HEK293 (cell line): ENCODE data around the gene LGR5.

Source experiments
- CTCF ChIA-PET: fragments of 350-600 bp; formaldehyde crosslinking; extraction: SDS; loops from one replicate; lab custom pipeline; 2021; ENCODE audit warnings: antibody characterized with exemption; lab: Yijun Ruan, JAX
- POLR2A ChIA-PET: fragments of 300-600 bp; formaldehyde crosslinking; extraction: SDS; loops from one replicate; lab custom pipeline; 2020; ENCODE audit warnings: antibody characterized with exemption, inconsistent platforms; lab: Yijun Ruan, JAX
- H3K27ac ChIP-seq: fragments of 200-500 bp; sonication (Bioruptor generic); 2 replicates; pipeline ENCODE4 v1.5.1; 2014; ENCODE audit warnings: low read depth, low read length, control low read depth, inconsistent platforms; ENCODE audit errors: extremely low read depth
- H3K36me3 ChIP-seq, 2 experiments: fragments of 200-500 bp in 1 of 2; sonication (Bioruptor generic) in 1 of 2; 1 replicate in 1 of 2; 2 replicates in 1 of 2; pipeline ENCODE4 v1.5.1; 2014 to 2017; ENCODE audit warnings: inconsistent platforms in 2 of 2, low read length in 2 of 2; ENCODE audit not compliant: control insufficient read depth in 2 of 2, insufficient read depth in 1 of 2
- H3K4me1 ChIP-seq: fragments of 200-500 bp; sonication (Bioruptor generic); 2 replicates; pipeline ENCODE4 v1.5.1; 2014; ENCODE audit warnings: mild to moderate bottlenecking, low read length, inconsistent platforms; ENCODE audit not compliant: control insufficient read depth, insufficient read depth
- H3K4me3 ChIP-seq: 2 replicates; pipeline ENCODE4 v1.5.1; 2011; ENCODE audit warnings: low read depth, mild to moderate bottlenecking, control low read depth, low read length, moderate library complexity
- H3K9me3 ChIP-seq: fragments of 200-500 bp; sonication (Bioruptor generic); 2 replicates; pipeline ENCODE4 v1.5.1; 2014; ENCODE audit warnings: low read depth, low read length, inconsistent platforms; ENCODE audit not compliant: control insufficient read depth, insufficient read depth
- EGR2 ChIP-seq: fragments of 450-650 bp; formaldehyde crosslinking; IDR thresholded peaks from 2 replicates; pipeline ENCODE4 v1.5.1; 2016; ENCODE audit warnings: low read depth, missing biosample characterization, missing genetic modification characterization
- FEZF1 ChIP-seq: fragments of 450-650 bp; formaldehyde crosslinking; IDR thresholded peaks from 2 replicates; pipeline ENCODE4 v1.5.1; 2016; ENCODE audit warnings: missing biosample characterization, missing genetic modification characterization
- GLI2 ChIP-seq: fragments of 450-650 bp; formaldehyde crosslinking; IDR thresholded peaks from 2 replicates; pipeline ENCODE4; 2017; ENCODE audit warnings: missing biosample characterization, missing genetic modification characterization, low read depth, borderline replicate concordance
- IKZF3 ChIP-seq: fragments of 450-650 bp; IDR thresholded peaks from 2 replicates; pipeline ENCODE4 v1.5.0; 2018; ENCODE audit warnings: missing biosample characterization, mild to moderate bottlenecking, missing genetic modification characterization, moderate library complexity
- KLF1 ChIP-seq: fragments of 450-650 bp; formaldehyde crosslinking; IDR thresholded peaks from 2 replicates; pipeline ENCODE4 v1.5.1; 2016; ENCODE audit warnings: missing biosample characterization, missing genetic modification characterization
- PRDM1 ChIP-seq: fragments of 450-650 bp; formaldehyde crosslinking; IDR thresholded peaks from 2 replicates; pipeline ENCODE4; 2016; ENCODE audit warnings: missing biosample characterization, missing genetic modification characterization
- SCRT1 ChIP-seq: fragments of 450-650 bp; formaldehyde crosslinking; IDR thresholded peaks from 2 replicates; pipeline ENCODE4 v1.5.1; 2016; ENCODE audit warnings: missing biosample characterization, missing genetic modification characterization, borderline replicate concordance
- ZBTB48 ChIP-seq: fragments of 450-650 bp; formaldehyde crosslinking; IDR thresholded peaks from 2 replicates; pipeline ENCODE4 v1.5.1; 2016; ENCODE audit warnings: missing biosample characterization, missing genetic modification characterization
- ZNF114 ChIP-seq: fragments of 450-650 bp; formaldehyde crosslinking; IDR thresholded peaks from 2 replicates; pipeline ENCODE4 v1.5.0; 2017; ENCODE audit warnings: missing biosample characterization, missing genetic modification characterization
- ZNF266 ChIP-seq: fragments of 450-650 bp; formaldehyde crosslinking; IDR thresholded peaks from 2 replicates; pipeline ENCODE4 v1.5.1; 2016; ENCODE audit warnings: missing biosample characterization, missing genetic modification characterization, low read depth
- ZNF292 ChIP-seq: fragments of 450-650 bp; formaldehyde crosslinking; IDR thresholded peaks from 2 replicates; pipeline ENCODE4 v1.5.1; 2016; ENCODE audit warnings: low read depth, missing biosample characterization, missing genetic modification characterization, borderline replicate concordance
- ZNF324 ChIP-seq: fragments of 450-650 bp; formaldehyde crosslinking; IDR thresholded peaks from 2 replicates; pipeline ENCODE4 v1.5.1; 2016; ENCODE audit warnings: missing biosample characterization, missing genetic modification characterization
- ZNF549 ChIP-seq: fragments of 450-650 bp; IDR thresholded peaks from 2 replicates; pipeline ENCODE4 v1.5.1; 2018; ENCODE audit warnings: missing biosample characterization, missing genetic modification characterization, mild to moderate bottlenecking, inconsistent platforms, moderate library complexity
- ZNF558 ChIP-seq: fragments of 450-650 bp; formaldehyde crosslinking; IDR thresholded peaks from 2 replicates; pipeline ENCODE4 v1.5.1; 2016; ENCODE audit warnings: missing biosample characterization, missing genetic modification characterization
- ZNF623 ChIP-seq: fragments of 450-650 bp; formaldehyde crosslinking; IDR thresholded peaks from 2 replicates; pipeline ENCODE4 v1.5.1; 2016; ENCODE audit warnings: missing biosample characterization, missing genetic modification characterization
- ZNF629 ChIP-seq: fragments of 450-650 bp; formaldehyde crosslinking; IDR thresholded peaks from 2 replicates; pipeline ENCODE4 v1.5.1; 2017; ENCODE audit warnings: missing biosample characterization, missing genetic modification characterization
- ZNF677 ChIP-seq: fragments of 450-650 bp; IDR thresholded peaks from 2 replicates; pipeline ENCODE4 v1.5.0; 2018; ENCODE audit warnings: missing biosample characterization, mild to moderate bottlenecking, missing genetic modification characterization, moderate library complexity
- ZNF776 ChIP-seq: fragments of 450-650 bp; formaldehyde crosslinking; IDR thresholded peaks from 2 replicates; pipeline ENCODE4 v1.5.0; 2017; ENCODE audit warnings: missing biosample characterization, missing genetic modification characterization, borderline replicate concordance
- TF ChIP-seq, protein P1 (sequence below): fragments of 450-650 bp; formaldehyde crosslinking; conservative IDR thresholded peaks from 2 replicates; pipeline ENCODE4 v1.5.1; 2016; ENCODE audit warnings: low read depth, missing biosample characterization, missing genetic modification characterization
- TF ChIP-seq, protein P2 (sequence below): fragments of 450-650 bp; formaldehyde crosslinking; IDR thresholded peaks from 2 replicates; pipeline ENCODE4 v1.5.1; 2016; ENCODE audit warnings: missing biosample characterization, missing genetic modification characterization
- TF ChIP-seq, protein P3 (sequence below): fragments of 450-650 bp; formaldehyde crosslinking; IDR thresholded peaks from 2 replicates; pipeline ENCODE4 v1.5.1; 2016; ENCODE audit warnings: missing biosample characterization, missing genetic modification characterization

The LGR5 gene

GRCh38 chr12:71584356-71584755 is 144.8 kb downstream of the LGR5 start (continued):
- TF ChIP-seq, protein P1, sequence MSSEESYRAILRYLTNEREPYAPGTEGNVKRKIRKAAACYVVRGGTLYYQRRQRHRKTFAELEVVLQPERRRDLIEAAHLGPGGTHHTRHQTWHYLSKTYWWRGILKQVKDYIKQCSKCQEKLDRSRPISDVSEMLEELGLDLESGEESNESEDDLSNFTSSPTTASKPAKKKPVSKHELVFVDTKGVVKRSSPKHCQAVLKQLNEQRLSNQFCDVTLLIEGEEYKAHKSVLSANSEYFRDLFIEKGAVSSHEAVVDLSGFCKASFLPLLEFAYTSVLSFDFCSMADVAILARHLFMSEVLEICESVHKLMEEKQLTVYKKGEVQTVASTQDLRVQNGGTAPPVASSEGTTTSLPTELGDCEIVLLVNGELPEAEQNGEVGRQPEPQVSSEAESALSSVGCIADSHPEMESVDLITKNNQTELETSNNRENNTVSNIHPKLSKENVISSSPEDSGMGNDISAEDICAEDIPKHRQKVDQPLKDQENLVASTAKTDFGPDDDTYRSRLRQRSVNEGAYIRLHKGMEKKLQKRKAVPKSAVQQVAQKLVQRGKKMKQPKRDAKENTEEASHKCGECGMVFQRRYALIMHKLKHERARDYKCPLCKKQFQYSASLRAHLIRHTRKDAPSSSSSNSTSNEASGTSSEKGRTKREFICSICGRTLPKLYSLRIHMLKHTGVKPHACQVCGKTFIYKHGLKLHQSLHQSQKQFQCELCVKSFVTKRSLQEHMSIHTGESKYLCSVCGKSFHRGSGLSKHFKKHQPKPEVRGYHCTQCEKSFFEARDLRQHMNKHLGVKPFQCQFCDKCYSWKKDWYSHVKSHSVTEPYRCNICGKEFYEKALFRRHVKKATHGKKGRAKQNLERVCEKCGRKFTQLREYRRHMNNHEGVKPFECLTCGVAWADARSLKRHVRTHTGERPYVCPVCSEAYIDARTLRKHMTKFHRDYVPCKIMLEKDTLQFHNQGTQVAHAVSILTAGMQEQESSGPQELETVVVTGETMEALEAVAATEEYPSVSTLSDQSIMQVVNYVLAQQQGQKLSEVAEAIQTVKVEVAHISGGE (tag by site-specific recombination) = no peak
- TF ChIP-seq ZNF114 (tag by site-specific recombination) (no peak), GLI2 (tag by site-specific recombination) (no peak), ZNF324 (tag by site-specific recombination) (no peak)
- TF ChIP-seq, all 188 proteins: peak for 0

DNA sequence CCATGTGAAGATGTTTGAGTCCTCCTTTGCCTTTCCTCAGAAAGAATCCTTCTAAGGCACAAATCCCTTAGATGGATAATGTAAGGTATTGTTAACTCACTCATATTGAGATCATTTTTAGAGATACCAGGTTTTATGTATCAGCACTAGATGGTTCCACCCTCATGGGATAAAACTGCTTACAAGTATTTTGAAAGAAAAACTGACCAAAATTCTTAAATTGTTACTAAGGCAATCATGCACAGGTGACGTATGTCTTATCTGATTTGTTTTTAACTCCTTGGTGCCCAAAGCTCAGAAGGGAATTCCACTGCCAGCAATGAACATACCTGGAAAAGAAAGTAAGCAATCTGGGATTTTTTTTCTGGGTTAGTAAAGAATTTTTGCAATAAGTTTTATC is 145.6 kb downstream of the LGR5 start:
- Histone ChIP-seq H3K36me3 (peaks cover 0 to 5% of the 10 kb centered on the region in 2 experiments; a peak in 1 of 3 replicates), H3K4me1 (peaks cover 7% of the 10 kb centered on the region; the same call in 1 of the 2 replicates), H3K27ac (no peak overlapping the region), H3K4me3 (no peak overlapping the region), H3K9me3 (no peaks in the 10 kb centered on the region)
- CTCF ChIA-PET = no interaction called here
- no peak for TF ChIP-seq ZNF776 (tag by site-specific recombination)
- no peak for TF ChIP-seq ZNF292 (tag by site-specific recombination)
- no peak for TF ChIP-seq ZNF623 (tag by site-specific recombination)
- TF ChIP-seq PRDM1 (tag by site-specific recombination) = no peak
- no peak for TF ChIP-seq SCRT1
- no peak for TF ChIP-seq ZNF558
- no peak for TF ChIP-seq ZBTB48
- TF ChIP-seq KLF1 = no peak
- TF ChIP-seq ZNF266 (tag by site-specific recombination) = no peak
- TF ChIP-seq, protein P2, sequence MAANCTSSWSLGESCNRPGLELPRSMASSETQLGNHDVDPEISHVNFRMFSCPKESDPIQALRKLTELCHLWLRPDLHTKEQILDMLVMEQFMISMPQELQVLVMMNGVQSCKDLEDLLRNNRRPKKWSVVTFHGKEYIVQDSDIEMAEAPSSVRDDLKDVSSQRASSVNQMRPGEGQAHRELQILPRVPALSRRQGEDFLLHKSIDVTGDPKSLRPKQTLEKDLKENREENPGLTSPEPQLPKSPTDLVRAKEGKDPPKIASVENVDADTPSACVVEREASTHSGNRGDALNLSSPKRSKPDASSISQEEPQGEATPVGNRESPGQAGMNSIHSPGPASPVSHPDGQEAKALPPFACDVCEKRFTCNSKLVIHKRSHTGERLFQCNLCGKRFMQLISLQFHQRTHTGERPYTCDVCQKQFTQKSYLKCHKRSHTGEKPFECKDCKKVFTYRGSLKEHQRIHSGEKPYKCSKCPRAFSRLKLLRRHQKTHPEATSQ (tag by site-specific recombination) = no peak
- no peak for TF ChIP-seq IKZF3 (tag by site-specific recombination)
- POLR2A ChIA-PET = no interaction called here

- peak; percentile 80 for TF ChIP-seq EGR2
- no peak for TF ChIP-seq ZNF266 (tag by site-specific recombination)
- TF ChIP-seq, all 188 proteins: peak for 1
- H3K36me3 ChIP-seq = peaks cover 0 to 3% of the 10 kb centered on the region in 2 experiments; a peak in 1 of 3 replicates
- H3K27ac ChIP-seq = no peak overlapping the region
- no peaks in the 10 kb centered on the region for H3K9me3 ChIP-seq
- CTCF ChIA-PET = interaction anchor here (0.5 kb wide), 1 partner anchor 77 kb away, joined by 3 read pairs; the partner anchor contains the start of gene THAP2
- peaks cover 7% of the 10 kb centered on the region; the same call in 1 of the 2 replicates for H3K4me1 ChIP-seq
- POLR2A ChIA-PET = no interaction called here
- H3K4me3 ChIP-seq = no peak overlapping the region
Measured at GRCh38 chr12:71587012-71587411, 147.4 kb downstream of the LGR5 start.

- no peaks in the 10 kb centered on the region for H3K9me3 ChIP-seq
- TF ChIP-seq ZNF629 (tag by site-specific recombination) (peak; percentile 43), FEZF1 (tag by site-specific recombination) (peak; percentile 15; the same call in 1 of the 2 replicates), ZNF677 (tag by site-specific recombination) (no peak), ZNF549 (no peak)
- TF ChIP-seq, protein P3, sequence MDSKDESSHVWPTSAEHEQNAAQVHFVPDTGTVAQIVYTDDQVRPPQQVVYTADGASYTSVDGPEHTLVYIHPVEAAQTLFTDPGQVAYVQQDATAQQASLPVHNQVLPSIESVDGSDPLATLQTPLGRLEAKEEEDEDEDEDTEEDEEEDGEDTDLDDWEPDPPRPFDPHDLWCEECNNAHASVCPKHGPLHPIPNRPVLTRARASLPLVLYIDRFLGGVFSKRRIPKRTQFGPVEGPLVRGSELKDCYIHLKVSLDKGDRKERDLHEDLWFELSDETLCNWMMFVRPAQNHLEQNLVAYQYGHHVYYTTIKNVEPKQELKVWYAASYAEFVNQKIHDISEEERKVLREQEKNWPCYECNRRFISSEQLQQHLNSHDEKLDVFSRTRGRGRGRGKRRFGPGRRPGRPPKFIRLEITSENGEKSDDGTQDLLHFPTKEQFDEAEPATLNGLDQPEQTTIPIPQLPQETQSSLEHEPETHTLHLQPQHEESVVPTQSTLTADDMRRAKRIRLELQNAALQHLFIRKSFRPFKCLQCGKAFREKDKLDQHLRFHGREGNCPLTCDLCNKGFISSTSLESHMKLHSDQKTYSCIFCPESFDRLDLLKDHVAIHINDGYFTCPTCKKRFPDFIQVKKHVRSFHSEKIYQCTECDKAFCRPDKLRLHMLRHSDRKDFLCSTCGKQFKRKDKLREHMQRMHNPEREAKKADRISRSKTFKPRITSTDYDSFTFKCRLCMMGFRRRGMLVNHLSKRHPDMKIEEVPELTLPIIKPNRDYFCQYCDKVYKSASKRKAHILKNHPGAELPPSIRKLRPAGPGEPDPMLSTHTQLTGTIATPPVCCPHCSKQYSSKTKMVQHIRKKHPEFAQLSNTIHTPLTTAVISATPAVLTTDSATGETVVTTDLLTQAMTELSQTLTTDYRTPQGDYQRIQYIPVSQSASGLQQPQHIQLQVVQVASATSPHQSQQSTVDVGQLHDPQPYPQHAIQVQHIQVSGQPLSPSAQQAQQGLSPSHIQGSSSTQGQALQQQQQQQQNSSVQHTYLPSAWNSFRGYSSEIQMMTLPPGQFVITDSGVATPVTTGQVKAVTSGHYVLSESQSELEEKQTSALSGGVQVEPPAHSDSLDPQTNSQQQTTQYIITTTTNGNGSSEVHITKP (tag by site-specific recombination) = 0 out of 2 replicates have a peak, but pooled peaks have one; percentile 5
- H3K4me3 ChIP-seq = no peak overlapping the region
- no peak overlapping the region for H3K27ac ChIP-seq
- peaks cover 7% of the 10 kb centered on the region; the same call in 1 of the 2 replicates for H3K4me1 ChIP-seq
- ChIA-PET POLR2A (interaction anchor here (1.1 kb wide), 1 partner anchor 9 kb away, joined by 3 read pairs; no protein-coding TSS in a partner anchor), CTCF (no interaction called here)
- H3K36me3 ChIP-seq = no peaks in the 10 kb centered on the region
Measured at GRCh38 chr12:71589478-71589881, 149.9 kb downstream of the LGR5 start.
